Effector memory CD8-positive, alpha-beta T cell (primary cell): ENCODE data around the gene DENND1A.
"Not testable (repeated sequence)": the region's sequence is repeated elsewhere in the genome, so short reads cannot be mapped to it uniquely, and the experiment has no call there.

Experiments
- ATAC-seq: fragments of 150-1000 bp; cut with Tn5 transposase; replicated peaks from 2 replicates; pipeline ENCODE4 v1.10.0; 2021; ENCODE audit warnings: mild to moderate bottlenecking, moderate library complexity
- DNase-seq, 3 experiments: peaks; one replicate each; pipeline ENCODE4 v3.0.0; 2021
- H3K27ac Mint-ChIP-seq, 2 donors: one replicate each; pipeline ENCODE4 v1.8.0; 2022; ENCODE audit warnings: mild to moderate bottlenecking in 2 of 2, mixed read lengths in 2 of 2, moderate library complexity in 2 of 2
- H3K27me3 Mint-ChIP-seq, 2 donors: one replicate each; pipeline ENCODE4 v1.8.0; 2022; ENCODE audit warnings: mixed read lengths in 2 of 2
- H3K36me3 Mint-ChIP-seq: one replicate; pipeline ENCODE4 v1.8.0; 2022; ENCODE audit warnings: mild to moderate bottlenecking, moderate library complexity, mixed read lengths; ENCODE audit not compliant: insufficient read depth
- H3K4me1 Mint-ChIP-seq, 2 donors: one replicate each; pipeline ENCODE4 v1.8.0; 2022; ENCODE audit warnings: low read depth in 2 of 2, mixed read lengths in 2 of 2
- H3K4me3 Mint-ChIP-seq, 2 donors: one replicate each; pipeline ENCODE4 v1.8.0; 2022; ENCODE audit warnings: mild to moderate bottlenecking in 2 of 2, mixed read lengths in 2 of 2, moderate library complexity in 2 of 2
- H3K9me3 Mint-ChIP-seq, 2 donors: one replicate each; pipeline ENCODE4 v1.8.0; 2022; ENCODE audit warnings: mixed read lengths in 2 of 2

Gene DENND1A

GRCh38 chr9:123940721-123941523 lies 11.0 kb upstream of the DENND1A start:
- DNase-seq: no peak
- ATAC-seq: no peak
- Mint-ChIP-seq H3K4me1 (no peaks in the 10 kb centered on the region), H3K27me3 (peaks cover 30 to 51% of the 10 kb centered on the region in 2 donors), H3K4me3 (no peak overlapping the region), H3K9me3 (no peaks in the 10 kb centered on the region), H3K36me3 (no peaks in the 10 kb centered on the region), H3K27ac (no peak overlapping the region)

GRCh38 chr9:123938401-123938800 lies 8.5 kb upstream of the DENND1A start:
- H3K4me1 Mint-ChIP-seq: no peaks in the 10 kb centered on the region
- H3K27me3 Mint-ChIP-seq: peaks cover 40 to 53% of the 10 kb centered on the region in 2 donors

GRCh38 chr9:123936575-123936974 lies 6.6 kb upstream of the DENND1A start:
- DNase-seq, H3K4me3 Mint-ChIP-seq, ATAC-seq, H3K4me1 Mint-ChIP-seq, H3K36me3 Mint-ChIP-seq, H3K9me3 Mint-ChIP-seq, H3K27ac Mint-ChIP-seq: not testable (repeated sequence)
- H3K27me3 Mint-ChIP-seq: peaks cover 37 to 41% of the 10 kb centered on the region in 2 donors

More at GRCh38 chr9:123938401-123938800, 8.5 kb upstream of the DENND1A start:
- DNase-seq (no peak), ATAC-seq (no peak)
- Mint-ChIP-seq H3K36me3 (no peaks in the 10 kb centered on the region), H3K9me3 (no peaks in the 10 kb centered on the region), H3K4me3 (no peak overlapping the region), H3K27ac (no peak overlapping the region)

- no peak overlapping the region for H3K27ac Mint-ChIP-seq
- H3K4me3 Mint-ChIP-seq: no peak overlapping the region
- peaks cover 10 to 11% of the 10 kb centered on the region in 2 donors for H3K4me1 Mint-ChIP-seq
- no peaks in the 10 kb centered on the region for H3K9me3 Mint-ChIP-seq
- peaks cover 3% of the 10 kb centered on the region for H3K36me3 Mint-ChIP-seq
- peaks cover 20 to 25% of the 10 kb centered on the region in 2 donors for H3K27me3 Mint-ChIP-seq
- no peak for ATAC-seq
- DNase-seq: no peak
Measured at GRCh38 chr9:123933440-123934212, 3.7 kb upstream of the DENND1A start.

- ATAC-seq: no peak
- peak overlapping the region; percentile 77 to 85 for H3K4me3 Mint-ChIP-seq
- DNase-seq: no peak
Measured at GRCh38 chr9:123929177-123929869, 603 bp downstream of the DENND1A start.

GRCh38 chr9:123928533-123929176 lies 1.3 kb downstream of the DENND1A start:
- Mint-ChIP-seq H3K4me1 (peaks cover 24 to 25% of the 10 kb centered on the region in 2 donors), H3K9me3 (no peaks in the 10 kb centered on the region), H3K36me3 (peaks cover 3% of the 10 kb centered on the region), H3K27ac (peak overlapping the region; percentile 23 to 78), H3K4me3 (peak overlapping the region; percentile 71 to 77), H3K27me3 (peaks cover 0 to 4% of the 10 kb centered on the region in 2 donors)
- ATAC-seq (no peak), DNase-seq (no peak)

More at GRCh38 chr9:123929177-123929869, 603 bp downstream of the DENND1A start:
- no peaks in the 10 kb centered on the region for H3K9me3 Mint-ChIP-seq
- H3K27ac Mint-ChIP-seq: peak overlapping the region; percentile 23 to 78
- peaks cover 3% of the 10 kb centered on the region for H3K36me3 Mint-ChIP-seq
- peaks cover 0 to 11% of the 10 kb centered on the region in 2 donors for H3K27me3 Mint-ChIP-seq
- H3K4me1 Mint-ChIP-seq: peaks cover 22 to 25% of the 10 kb centered on the region in 2 donors

- DNase-seq: no peak
- peaks cover 3% of the 10 kb centered on the region for H3K36me3 Mint-ChIP-seq
- no peak for ATAC-seq
- peak overlapping the region in 1 of 2 donors; percentile 78 for H3K27ac Mint-ChIP-seq
- peaks cover 25 to 27% of the 10 kb centered on the region in 2 donors for H3K4me1 Mint-ChIP-seq
- H3K9me3 Mint-ChIP-seq: no peaks in the 10 kb centered on the region
- H3K27me3 Mint-ChIP-seq: no peaks in the 10 kb centered on the region
- peak overlapping the region; percentile 71 to 77 for H3K4me3 Mint-ChIP-seq
Measured at GRCh38 chr9:123927625-123928532, 2.0 kb downstream of the DENND1A start.

- Mint-ChIP-seq H3K27ac (no peak overlapping the region), H3K36me3 (peaks cover 3% of the 10 kb centered on the region), H3K9me3 (no peaks in the 10 kb centered on the region), H3K4me1 (peaks cover 25 to 27% of the 10 kb centered on the region in 2 donors), H3K4me3 (no peak overlapping the region), H3K27me3 (no peaks in the 10 kb centered on the region)
- DNase-seq (no peak), ATAC-seq (no peak)
Measured at GRCh38 chr9:123926941-123927340, 3.0 kb downstream of the DENND1A start.

- Mint-ChIP-seq H3K4me1 (peaks cover 25 to 32% of the 10 kb centered on the region in 2 donors), H3K4me3 (no peak overlapping the region), H3K27me3 (no peaks in the 10 kb centered on the region), H3K9me3 (no peaks in the 10 kb centered on the region), H3K27ac (no peak overlapping the region), H3K36me3 (peaks cover 3% of the 10 kb centered on the region)
- no peak for ATAC-seq
- no peak for DNase-seq
Measured at GRCh38 chr9:123925819-123926218, 4.1 kb downstream of the DENND1A start.

GRCh38 chr9:123925161-123925560 lies 4.8 kb downstream of the DENND1A start:
- Mint-ChIP-seq H3K9me3 (no peaks in the 10 kb centered on the region), H3K4me3 (no peak overlapping the region), H3K27ac (no peak overlapping the region), H3K27me3 (no peaks in the 10 kb centered on the region), H3K36me3 (no peaks in the 10 kb centered on the region), H3K4me1 (peaks cover 19 to 29% of the 10 kb centered on the region in 2 donors)
- ATAC-seq (no peak), DNase-seq (no peak)

- Mint-ChIP-seq H3K4me1 (peaks cover 19 to 29% of the 10 kb centered on the region in 2 donors), H3K4me3 (no peak overlapping the region), H3K27me3 (no peaks in the 10 kb centered on the region), H3K27ac (no peak overlapping the region), H3K36me3 (peaks cover 2% of the 10 kb centered on the region), H3K9me3 (no peaks in the 10 kb centered on the region)
- DNase-seq (no peak), ATAC-seq (no peak)
Measured at GRCh38 chr9:123924727-123925126, 5.2 kb downstream of the DENND1A start.

- Mint-ChIP-seq H3K36me3 (peaks cover 3% of the 10 kb centered on the region), H3K27me3 (no peaks in the 10 kb centered on the region), H3K4me3 (no peak overlapping the region), H3K4me1 (peaks cover 16 to 26% of the 10 kb centered on the region in 2 donors), H3K27ac (no peak overlapping the region), H3K9me3 (no peaks in the 10 kb centered on the region)
- DNase-seq: no peak
- ATAC-seq: no peak
Measured at GRCh38 chr9:123923884-123924283, 6.0 kb downstream of the DENND1A start.
